ENCODE measurements around the gene SUGP2. TPM values are rescaled to one million over a fixed set of nuclear protein-coding genes. Genes with fewer than 3 reads are reported as not detected.
A peak's percentile ranks its signal among the peaks of the same experiment; 100 is the strongest.

SUGP2 gene
- total and polyA plus RNA-seq, 9 of the 15 experiments (the other 6 are each of a cell fraction or from before 2014, with no cell fraction given): 13.1 to 101 (median 63.1) TPM

- no peak for TF ChIP-seq E4F1 (CRISPR knock-in tag; IDR thresholded peaks at IDR 0.05; ENCODE audit: borderline replicate concordance)
- TF ChIP-seq SOX6 (IDR thresholded peaks at IDR 0.05): peak; percentile 95
- TF ChIP-seq SMARCC2 (IDR thresholded peaks at IDR 0.05; ENCODE audit: low read depth): peak; percentile 68; the same call in 1 of the 2 replicates
- TF ChIP-seq PATZ1 (CRISPR knock-in tag; IDR thresholded peaks at IDR 0.05; ENCODE audit: borderline replicate concordance): no peak
- TF ChIP-seq MAFK (IDR thresholded peaks at IDR 0.05; ENCODE audit: low read length): no peak
These were observed 26.7 kb upstream of the SUGP2 start (continued) for GRCh38 chr19:19059837-19060611.

Data from K562 (cell line).